Measurements from ENCODE around the gene ISLR.

The ISLR gene

GRCh38 chr15:74210729-74211128, 37.2 kb downstream of the ISLR start:
- no peak overlapping the region for H3K27ac ChIP-seq (ENCODE audit: extremely low read depth, low read depth, low read length)
- no peaks in the 10 kb centered on the region for H3K36me3 ChIP-seq (ENCODE audit: control insufficient read depth in 2 of 2, insufficient read depth in 1 of 2, low read length in 2 of 2)
- ChIA-PET POLR2A (interaction anchor here (0.9 to 3.7 kb wide), 2 partner anchors 14 to 35 kb away, joined by 3 to 15 read pairs; no protein-coding TSS in a partner anchor), CTCF (interaction anchor here (0.5 to 2.5 kb wide), 6 partner anchors 8 to 91 kb away, joined by 3 to 9 read pairs (median 3); partner anchors contain the start of gene STRA6)
- no peaks in the 10 kb centered on the region for H3K9me3 ChIP-seq (ENCODE audit: control insufficient read depth, insufficient read depth, low read depth, low read length)
- H3K4me3 ChIP-seq (ENCODE audit: low read depth, low read length), result no peak overlapping the region
- H3K4me1 ChIP-seq (ENCODE audit: control insufficient read depth, insufficient read depth, low read length), result peaks cover 24% of the 10 kb centered on the region
- no peak for TF ChIP-seq ZNF792 (tag by site-specific recombination; IDR thresholded peaks at IDR 0.05)
- TF ChIP-seq ZEB2 (tag by site-specific recombination; IDR thresholded peaks at IDR 0.05), result no peak
- no peak for TF ChIP-seq ZNF513 (tag by site-specific recombination; IDR thresholded peaks at IDR 0.05)
- no peak for TF ChIP-seq BCL11B (tag by site-specific recombination; IDR thresholded peaks at IDR 0.05; ENCODE audit: low read depth)
- no peak for TF ChIP-seq ZSCAN23 (tag by site-specific recombination; IDR thresholded peaks at IDR 0.05)
- TF ChIP-seq SP7 (tag by site-specific recombination; IDR thresholded peaks at IDR 0.05), result no peak
- TF ChIP-seq ZNF24 (tag by site-specific recombination; IDR thresholded peaks at IDR 0.05), result no peak
- peak; percentile 85; the same call in 1 of the 2 replicates for TF ChIP-seq ZNF280D (tag by site-specific recombination; IDR thresholded peaks at IDR 0.05)
- no peak for TF ChIP-seq ZNF426 (tag by site-specific recombination; IDR thresholded peaks at IDR 0.05)
- TF ChIP-seq ZNF544 (tag by site-specific recombination; IDR thresholded peaks at IDR 0.05), result no peak
- peak; percentile 73; the same call in 1 of the 2 replicates for TF ChIP-seq ZNF580 (tag by site-specific recombination; IDR thresholded peaks at IDR 0.05)
- no peak for TF ChIP-seq TRIM28 (IDR thresholded peaks at IDR 0.05; ENCODE audit: borderline replicate concordance, low read length)
- 0 out of 2 replicates have a peak, but pooled peaks have one; percentile 4 for TF ChIP-seq ZNF501 (tag by site-specific recombination; IDR thresholded peaks at IDR 0.05)
- peak; percentile 69 for TF ChIP-seq SETDB1 (IDR thresholded peaks at IDR 0.05; ENCODE audit: insufficient read length, low read length)
- no peak for TF ChIP-seq ZFP3 (tag by site-specific recombination; IDR thresholded peaks at IDR 0.05; ENCODE audit: low read depth)
- TF ChIP-seq RBAK (tag by site-specific recombination; IDR thresholded peaks at IDR 0.05), result no peak
- no peak for TF ChIP-seq ZNF23 (tag by site-specific recombination; IDR thresholded peaks at IDR 0.05; ENCODE audit: borderline replicate concordance)
- no peak for TF ChIP-seq ZNF596 (tag by site-specific recombination; IDR thresholded peaks at IDR 0.05)
- TF ChIP-seq MZF1 (tag by site-specific recombination; IDR thresholded peaks at IDR 0.05; ENCODE audit: borderline replicate concordance), result no peak

- ChIA-PET CTCF (interaction anchor here (2.5 kb wide), 1 partner anchor 9 kb away, joined by 9 read pairs; the partner anchor contains the start of gene STRA6), POLR2A (interaction anchor here (0.7 kb wide), 1 partner anchor 402 kb away, joined by 6 read pairs; no protein-coding TSS in a partner anchor)
- Histone ChIP-seq H3K4me1 (ENCODE audit: control insufficient read depth, insufficient read depth, low read length) (peaks cover 24% of the 10 kb centered on the region), H3K36me3 (ENCODE audit: control insufficient read depth in 2 of 2, insufficient read depth in 1 of 2, low read length in 2 of 2) (no peaks in the 10 kb centered on the region), H3K27ac (ENCODE audit: extremely low read depth, low read depth, low read length) (no peak overlapping the region), H3K4me3 (ENCODE audit: low read depth, low read length) (no peak overlapping the region), H3K9me3 (ENCODE audit: control insufficient read depth, insufficient read depth, low read depth, low read length) (no peaks in the 10 kb centered on the region)
- TF ChIP-seq ZBTB8A (tag by site-specific recombination; IDR thresholded peaks at IDR 0.05) (no peak), ZNF366 (tag by site-specific recombination; conservative IDR thresholded peaks at IDR 0.05) (peak; percentile 74), ZNF580 (tag by site-specific recombination; IDR thresholded peaks at IDR 0.05) (no peak), SP2 (tag by site-specific recombination; IDR thresholded peaks at IDR 0.05) (no peak), ZNF121 (tag by site-specific recombination; IDR thresholded peaks at IDR 0.05) (no peak), PRDM1 (tag by site-specific recombination; IDR thresholded peaks at IDR 0.05) (peak; percentile 97), ZNF560 (tag by site-specific recombination; IDR thresholded peaks at IDR 0.05; ENCODE audit: borderline replicate concordance) (no peak)
Observed at GRCh38 chr15:74211656-74212055, 38.1 kb downstream of the ISLR start.

All from HEK293 (cell line).